T-helper 2 cell (primary cell): ENCODE data around the gene GRIN2D.

Source experiments
- DNase-seq, 5 experiments: peaks; one replicate each; pipeline versions ENCODE4 v3.0.0 to v3.0.0-alpha.2; 2012 to 2022
- total RNA-seq, 2 donors: gene quantifications; one replicate each; lab custom pipeline; 2026; lab: John Stamatoyannopoulos, UW

The GRIN2D gene
- total RNA-seq, result 0 to 0.27 reads per million in 2 donors

- peak in 1 of 5 experiments; percentile 21 for DNase-seq
These were observed at the start of gene GRIN2D for GRCh38 chr19:48393559-48394330. Gene GRIN2D (plus strand): TSS chr19:48393668. CDS start chr19:48398393, 4,725 bp downstream.

- no peak for DNase-seq
These were observed 48.6 kb upstream of the GRIN2D start for GRCh38 chr19:48344892-48345291.

GRCh38 chr19:48346191-48346590, 47.3 kb upstream of the GRIN2D start:
- no peak for DNase-seq

GRCh38 chr19:48348045-48348444, 45.4 kb upstream of the GRIN2D start:
- DNase-seq, result no peak

GRCh38 chr19:48348737-48349136, 44.7 kb upstream of the GRIN2D start:
- no peak for DNase-seq

- DNase-seq, result no peak
These were observed 42.6 kb upstream of the GRIN2D start for GRCh38 chr19:48350856-48351255.

GRCh38 chr19:48351341-48351752, 42.1 kb upstream of the GRIN2D start:
- peak; percentile 36 to 82 (median 68) for DNase-seq

GRCh38 chr19:48353677-48354076, 39.8 kb upstream of the GRIN2D start:
- no peak for DNase-seq

- DNase-seq, result no peak
These were observed 39.0 kb upstream of the GRIN2D start for GRCh38 chr19:48354332-48354992.

GRCh38 chr19:48355365-48355954, 38.0 kb upstream of the GRIN2D start:
- no peak for DNase-seq

- DNase-seq, result no peak
These were observed 34.3 kb upstream of the GRIN2D start for GRCh38 chr19:48359123-48359522.

- no peak for DNase-seq
These were observed 31.6 kb upstream of the GRIN2D start for GRCh38 chr19:48361912-48362311.

GRCh38 chr19:48362716-48363499, 30.6 kb upstream of the GRIN2D start:
- peak; percentile 77 to 95 (median 83) for DNase-seq

- DNase-seq, result peak in 2 of 5 experiments; percentile 9 to 17
These were observed 30.0 kb upstream of the GRIN2D start for GRCh38 chr19:48363500-48363809.

GRCh38 chr19:48363810-48364597, 29.5 kb upstream of the GRIN2D start, which contains the start of the genes SYNGR4 and TMEM143:
Gene SYNGR4 (plus strand): TSS chr19:48364367. CDS start chr19:48365843, 1,476 bp downstream.
Gene TMEM143 (minus strand): TSS chr19:48363940. CDS start chr19:48363920, 20 bp downstream.
- DNase-seq, result peak; percentile 93 to 100 (median 99)

- no peak for DNase-seq
These were observed 28.7 kb upstream of the GRIN2D start for GRCh38 chr19:48364598-48365348.

GRCh38 chr19:48365602-48366001, 27.9 kb upstream of the GRIN2D start:
- no peak for DNase-seq

GRCh38 chr19:48367855-48368254, 25.6 kb upstream of the GRIN2D start:
- DNase-seq, result no peak

GRCh38 chr19:48368936-48369335, 24.5 kb upstream of the GRIN2D start:
- DNase-seq, result no peak

GRCh38 chr19:48370955-48371354, 22.5 kb upstream of the GRIN2D start:
- DNase-seq, result no peak

GRCh38 chr19:48371367-48371766, 22.1 kb upstream of the GRIN2D start:
- DNase-seq, result no peak
